K562 (cell line): ENCODE results near the gene ANXA10. TPM values are rescaled to one million over a fixed set of nuclear protein-coding genes. Genes with fewer than 3 reads are reported as not detected.

Source experiments
- ATAC-seq: fragments of 200-7000 bp; cut with Tn5 transposase; 3 replicates; pipeline ENCODE4 v1.9.1; 2020; ENCODE audit warnings: moderate library complexity
- BruUV-seq: library from RNA; stranded (reverse); fragments of 400-500 nt; replicated peaks from 2 replicates; lab custom pipeline; 2021; lab: Mats Ljungman, UMichigan
- CTCF ChIA-PET: fragments of 300-600 bp; formaldehyde crosslinking; extraction: SDS; loops from one replicate; lab custom pipeline; 2021; ENCODE audit warnings: low intra/inter-chr PET ratio; lab: Yijun Ruan, JAX
- POLR2A ChIA-PET: fragments of 300-600, 350-650 bp; sonication (Branson Sonifier 250); formaldehyde crosslinking; extraction: SDS; loops from one replicate; lab custom pipeline; 2021; ENCODE audit warnings: antibody characterized with exemption, inconsistent platforms; lab: Yijun Ruan, JAX
- DNase-seq, 4 experiments: peaks; one replicate each; pipeline versions ENCODE4 v3.0.0 to v3.0.0-alpha.2; 2011 to 2018; ENCODE audit warnings: low spot score in 3 of 4, mixed read lengths in 3 of 4; ENCODE audit errors: extremely low read depth in 1 of 4
- FAIRE-seq: peaks from 2 replicates; lab custom pipeline; 2011; peaks lifted over from hg19 to GRCh38; lab: Jason Lieb, UNC
- H2AFZ ChIP-seq: 2 replicates; pipeline ENCODE4 v1.6.0; 2011; ENCODE audit warnings: low read depth, low read length, control low read depth, inconsistent platforms
- H3K27ac ChIP-seq: fragments of 200-600 bp; 3 replicates; pipeline ENCODE4 v1.8.0; 2011; ENCODE audit warnings: low read depth, mild to moderate bottlenecking, control low read depth, inconsistent platforms, low read length, moderate library complexity, mixed read lengths; ENCODE audit errors: extremely low read depth
- H3K27me3 ChIP-seq, 2 experiments: fragments of 300-600 bp in 1 of 2; 2 replicates in 1 of 2; 3 replicates in 1 of 2; pipeline versions ENCODE4 v1.6.0 to v1.8.0; 2011; ENCODE audit warnings: inconsistent platforms in 2 of 2, low read length in 2 of 2, mild to moderate bottlenecking in 1 of 2, mixed read lengths in 1 of 2, moderate library complexity in 1 of 2; ENCODE audit not compliant: control insufficient read depth in 2 of 2, insufficient read depth in 2 of 2
- H3K36me3 ChIP-seq: fragments of 300-600 bp; 3 replicates; pipeline ENCODE4 v1.8.0; 2011; ENCODE audit warnings: mild to moderate bottlenecking, low read length, inconsistent platforms; ENCODE audit not compliant: control insufficient read depth, insufficient read depth
- H3K4me1 ChIP-seq, 2 experiments: fragments of 200-600 bp in 1 of 2; replicated peaks in 1 of 2; 2 replicates in 1 of 2; 3 replicates in 1 of 2; pipeline versions ENCODE4 v1.5.1 to v1.8.0; 2011; ENCODE audit warnings: inconsistent platforms in 2 of 2, low read length in 2 of 2, mild to moderate bottlenecking in 1 of 2, mixed read lengths in 1 of 2, moderate library complexity in 1 of 2; ENCODE audit not compliant: control insufficient read depth in 2 of 2, insufficient read depth in 2 of 2
- H3K4me2 ChIP-seq: 2 replicates; pipeline ENCODE4 v1.6.1; 2011; ENCODE audit warnings: low read length, control low read depth, inconsistent platforms, mixed read lengths; ENCODE audit not compliant: insufficient read depth
- H3K4me3 ChIP-seq: fragments of 200-600 bp; sonication (generic), shearing (Covaris generic); 2 replicates; pipeline ENCODE4 v1.5.1; 2016; ENCODE audit warnings: control low read depth, inconsistent platforms
- H3K79me2 ChIP-seq: fragments of 200-600 bp; 3 replicates; pipeline ENCODE4 v1.8.0; 2011; ENCODE audit warnings: low read length, inconsistent platforms; ENCODE audit not compliant: control insufficient read depth, insufficient read depth
- H3K9ac ChIP-seq, 2 experiments: 2 replicates each; pipeline versions ENCODE4 v1.6.0 to v1.6.1; 2011; ENCODE audit warnings: low read depth in 2 of 2, low read length in 2 of 2, control low read depth in 1 of 2, inconsistent platforms in 1 of 2, mild to moderate bottlenecking in 1 of 2, mixed read lengths in 1 of 2; ENCODE audit not compliant: insufficient read depth in 1 of 2
- H3K9me1 ChIP-seq: one replicate; pipeline ENCODE4 v1.6.0; 2011; ENCODE audit warnings: inconsistent platforms, mild to moderate bottlenecking, low read length, moderate library complexity; ENCODE audit not compliant: control insufficient read depth, insufficient read depth
- H3K9me3 ChIP-seq: replicated peaks from 2 replicates; pipeline ENCODE4 v1.5.1; 2011; ENCODE audit warnings: low read depth, low read length, inconsistent platforms; ENCODE audit not compliant: control insufficient read depth, insufficient read depth
- H4K20me1 ChIP-seq: replicated peaks from 2 replicates; pipeline ENCODE4 v1.6.1; 2011; ENCODE audit warnings: low read length, inconsistent platforms, mixed read lengths; ENCODE audit not compliant: control insufficient read depth, insufficient read depth
- ARNT ChIP-seq, 2 experiments: fragments of 450-650 bp; IDR thresholded peaks; 2 replicates each; pipeline ENCODE4 v1.6.1; 2016; ENCODE audit warnings: mild to moderate bottlenecking in 1 of 2
- CXXC5 ChIP-seq: fragments of 250-450 bp; sonication (Bioruptor Pico); IDR thresholded peaks from 2 replicates; pipeline ENCODE4 v1.8.0; 2022; ENCODE audit warnings: inconsistent platforms, mild to moderate bottlenecking, moderate library complexity
- E2F8 ChIP-seq: fragments of 450-650 bp; IDR thresholded peaks from 2 replicates; pipeline ENCODE4 v1.7.1; 2018; ENCODE audit warnings: mild to moderate bottlenecking, low read depth; ENCODE audit not compliant: partially characterized antibody
- E4F1 ChIP-seq: fragments of 250-450 bp; sonication (Bioruptor Pico); IDR thresholded peaks from 2 replicates; pipeline ENCODE4 v1.5.0; 2021; ENCODE audit warnings: mild to moderate bottlenecking, borderline replicate concordance
- FOXA3 ChIP-seq, 2 experiments: fragments of 450-650 bp in 1 of 2; sonication (generic) in 1 of 2; formaldehyde crosslinking; IDR thresholded peaks in 1 of 2; conservative IDR thresholded peaks in 1 of 2; 2 replicates each; pipeline versions ENCODE4 v1.4.0 to v1.8.0; 2020 to 2022; ENCODE audit warnings: mild to moderate bottlenecking in 2 of 2, missing genetic modification reagents in 1 of 2
- JUN ChIP-seq, 2 experiments: sonication (generic) in 1 of 2; formaldehyde crosslinking in 1 of 2; IDR thresholded peaks; 2 replicates each; pipeline versions ENCODE4 v1.6.1 to v1.8.0; 2012 to 2022; ENCODE audit warnings: borderline replicate concordance in 2 of 2, mild to moderate bottlenecking in 2 of 2, improper control_type of control experiment in 1 of 2, low read depth in 1 of 2, low read length in 1 of 2, missing genetic modification reagents in 1 of 2
- KLF6 ChIP-seq: fragments of 250-450 bp; sonication (Bioruptor Pico); IDR thresholded peaks from 2 replicates; pipeline ENCODE4 v1.4.0; 2020; ENCODE audit warnings: mild to moderate bottlenecking, moderate library complexity, borderline replicate concordance
- MAFG ChIP-seq: fragments of 450-650 bp; conservative IDR thresholded peaks from 2 replicates; pipeline ENCODE4 v1.6.1; 2016; ENCODE audit warnings: missing genetic modification characterization, missing compliant biosample characterization
- NBN ChIP-seq: fragments of 450-650 bp; IDR thresholded peaks from 2 replicates; pipeline ENCODE4 v1.6.1; 2016; ENCODE audit warnings: low read depth, mild to moderate bottlenecking
- PHF21A ChIP-seq: fragments of 450-650 bp; IDR thresholded peaks from 2 replicates; pipeline ENCODE4 v1.6.1; 2017; ENCODE audit warnings: low read depth, borderline replicate concordance
- RBM15 ChIP-seq: fragments of 200-400 bp; formaldehyde crosslinking; IDR thresholded peaks from 2 replicates; pipeline ENCODE4 v1.6.1; 2018; ENCODE audit warnings: mild to moderate bottlenecking, low read length, moderate library complexity; ENCODE audit not compliant: insufficient read depth
- TFAM ChIP-seq: fragments of 250-450 bp; sonication (Bioruptor Pico); conservative IDR thresholded peaks from 2 replicates; pipeline ENCODE4 v1.5.0; 2021; ENCODE audit warnings: mild to moderate bottlenecking, moderate library complexity
- ZNF23 ChIP-seq: fragments of 250-450 bp; sonication (Bioruptor Pico); IDR thresholded peaks from 2 replicates; pipeline ENCODE4 v1.4.0; 2020; ENCODE audit warnings: mild to moderate bottlenecking
- ZNF444 ChIP-seq: fragments of 250-450 bp; sonication (Bioruptor Pico); IDR thresholded peaks from 2 replicates; pipeline ENCODE4 v1.4.0; 2020; ENCODE audit warnings: mild to moderate bottlenecking, moderate library complexity
- ZNF561 ChIP-seq: fragments of 450-650 bp; formaldehyde crosslinking; conservative IDR thresholded peaks from 2 replicates; pipeline ENCODE4 v1.4.0; 2020; ENCODE audit warnings: mild to moderate bottlenecking, moderate library complexity
- ZNF778 ChIP-seq: fragments of 450-650 bp; formaldehyde crosslinking; IDR thresholded peaks from 2 replicates; pipeline ENCODE4 v1.4.0; 2020; ENCODE audit warnings: mild to moderate bottlenecking, moderate library complexity
- WGBS: fragments of 100-300 bp; shearing (Covaris generic); methylation state at CpG from one replicate; pipeline ENCODE4 v1.1.6; 2016; ENCODE audit warnings: low coverage, mixed read lengths; ENCODE audit not compliant: insufficient coverage; ENCODE audit errors: missing lambda C conversion rate; 5-methylcytosine and 5-hydroxymethylcytosine counted together
- in situ Hi-C: fragments of 300-500 bp; cut with MboI; formaldehyde crosslinking; loops from 4 replicates; pipeline ENCODE4 v1.15.0; 2018; ENCODE audit warnings: inconsistent platforms, mixed read lengths
- intact Hi-C: fragments of 100-400 bp; cut with micrococcal nuclease; formaldehyde crosslinking; loops from 2 replicates; pipeline ENCODE4 v1.14.2; 2022
- polyA plus RNA-seq, 8 experiments: library from polyadenylated mRNA; depleted of rRNA in 4 of 8; stranded (reverse) in 5 of 8; unstranded in 3 of 8; fragments of >200 nt; fragmentation: Nextera tagmentation in 2 of 8; fragmentation: Illumina TruSeq in 1 of 8; extraction: Ambion mirVana in 2 of 8; extraction: Trizol in 1 of 8; gene quantifications; 2 replicates each; pipeline versions ENCODE4 v1.2.1 to v1.2.3, GENCODE V29; 2011 to 2014; ENCODE audit warnings: inconsistent platforms in 1 of 8, missing spikeins in 1 of 8
- total RNA-seq, 7 experiments: library from RNA; depleted of rRNA in 6 of 7; stranded (reverse); fragments of >200 nt in 6 of 7; fragmentation: Illumina TruSeq in 2 of 7; extraction: Trizol in 2 of 7; gene quantifications; 2 replicates each; pipeline versions ENCODE4 v1.2.1 to v1.2.3, GENCODE V29; 2011 to 2021; ENCODE audit warnings: low replicate concordance in 1 of 7

The ANXA10 gene
- total and polyA plus RNA-seq, 9 of the 15 experiments (the other 6 are each of a cell fraction or from before 2014, with no cell fraction given) = not detected

GRCh38 chr4:168153596-168154440 lies 61.5 kb downstream of the ANXA10 start:
- DNase-seq (peak in 2 of 4 experiments; percentile 6 to 72), FAIRE-seq (no peak), ATAC-seq (peak; percentile 71)
- no peak overlapping the region for H3K4me3 ChIP-seq
- in situ Hi-C loops = no loop called here
- POLR2A ChIA-PET = no interaction called here
- H3K27ac ChIP-seq = no peak overlapping the region
- no peaks in the 10 kb centered on the region for H3K27me3 ChIP-seq
- no peak overlapping the region for H3K4me2 ChIP-seq
- no peaks in the 10 kb centered on the region for H3K9me1 ChIP-seq
- WGBS = 18% methylated on average over 10 of the region's 10 CpGs
- CTCF ChIA-PET = no interaction called here
- intact Hi-C loops = no loop called here
- no peaks in the 10 kb centered on the region for H3K79me2 ChIP-seq
- no peaks in the 10 kb centered on the region for H3K4me1 ChIP-seq
- H2AFZ ChIP-seq = no peak overlapping the region
- no peaks in the 10 kb centered on the region for H4K20me1 ChIP-seq
- H3K9me3 ChIP-seq = no peaks in the 10 kb centered on the region
- no TSS peak for BruUV-seq
- no peaks in the 10 kb centered on the region for H3K36me3 ChIP-seq
- H3K9ac ChIP-seq = no peak overlapping the region
- TF ChIP-seq TFAM = no peak
- no peak for TF ChIP-seq E4F1
- TF ChIP-seq JUN (IDR thresholded peaks at IDR 0.05; ENCODE audit: borderline replicate concordance, low read depth, low read length) = no peak
- no peak for TF ChIP-seq JUN (CRISPR knock-in tag; IDR thresholded peaks at IDR 0.05; ENCODE audit: borderline replicate concordance)
- TF ChIP-seq E2F8 = no peak
- no peak for TF ChIP-seq ZNF444
- TF ChIP-seq RBM15 = no peak
- no peak for TF ChIP-seq ZNF561
- no peak for TF ChIP-seq ARNT (IDR thresholded peaks at IDR 0.05)
- TF ChIP-seq MAFG (tag) = no peak
- no peak for TF ChIP-seq ZNF23
- TF ChIP-seq ZNF778 = no peak
- no peak for TF ChIP-seq PHF21A
- TF ChIP-seq KLF6 (CRISPR knock-in tag) = no peak
- 0 out of 2 replicates have a peak, but pooled peaks have one; percentile 9 for TF ChIP-seq CXXC5
- peak; percentile 66 to 85; a peak in 3 of 4 replicates for TF ChIP-seq FOXA3 (CRISPR knock-in tag; conservative IDR thresholded peaks at IDR 0.05 in 1 of 2, IDR thresholded peaks at IDR 0.05 in 1 of 2)
- TF ChIP-seq NBN = no peak
